COR-L47 (cell line): ENCODE data around the gene CDK4.
"Not testable (repeated sequence)": the region's sequence is repeated elsewhere in the genome, so short reads cannot be mapped to it uniquely, and the experiment has no call there.

Source experiments
- DNase-seq: peaks from one replicate; lab custom pipeline; 2025; lab: John Stamatoyannopoulos, UW

The CDK4 gene

DNA sequence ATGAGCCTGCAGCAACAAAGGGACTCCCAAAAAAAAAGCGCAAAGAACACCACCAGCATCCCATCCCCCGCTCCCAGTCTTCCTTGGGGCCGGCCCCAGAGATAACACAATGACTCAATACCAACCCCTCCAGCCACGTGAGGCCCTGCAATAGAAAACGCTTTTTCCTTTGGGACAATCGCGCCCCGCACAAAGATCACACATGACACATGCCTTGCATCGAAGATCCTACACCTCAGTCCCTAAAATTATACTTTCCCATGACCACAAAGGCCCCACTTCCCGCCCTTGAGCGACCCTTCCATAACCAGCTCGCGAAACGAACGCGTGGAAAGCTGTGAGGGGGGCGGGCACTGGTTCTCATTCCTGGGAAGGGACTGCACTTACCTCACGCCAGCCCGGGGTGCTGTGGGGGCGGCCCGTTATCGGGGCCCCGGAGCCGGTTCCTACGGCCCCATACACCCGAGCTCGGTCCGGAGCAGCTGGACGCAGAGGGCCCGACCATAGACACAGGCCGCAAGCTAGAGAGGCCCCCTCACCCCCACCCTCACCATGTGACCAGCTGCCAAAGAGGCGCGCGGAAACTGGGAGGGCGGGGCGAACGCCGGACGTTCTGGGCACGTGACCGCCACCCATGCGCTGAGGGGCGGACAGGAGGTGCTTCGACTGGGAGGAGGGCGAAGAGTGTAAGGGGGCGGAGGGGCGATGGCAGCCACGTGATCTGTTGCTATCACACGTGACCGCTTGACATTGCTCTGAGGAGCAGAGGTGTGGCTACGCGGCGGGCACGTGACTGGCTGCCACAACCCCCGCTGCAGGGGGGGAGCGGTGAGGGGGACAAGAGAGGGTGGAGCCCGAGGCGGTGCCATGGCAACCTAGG lies at the start of gene CDK4:
Gene CDK4, minus strand, starts transcription at position 523 of the 880 bp plus-strand sequence. CDS start 593 bp downstream, outside the sequence.
- peak; percentile 99 for DNase-seq

DNA sequence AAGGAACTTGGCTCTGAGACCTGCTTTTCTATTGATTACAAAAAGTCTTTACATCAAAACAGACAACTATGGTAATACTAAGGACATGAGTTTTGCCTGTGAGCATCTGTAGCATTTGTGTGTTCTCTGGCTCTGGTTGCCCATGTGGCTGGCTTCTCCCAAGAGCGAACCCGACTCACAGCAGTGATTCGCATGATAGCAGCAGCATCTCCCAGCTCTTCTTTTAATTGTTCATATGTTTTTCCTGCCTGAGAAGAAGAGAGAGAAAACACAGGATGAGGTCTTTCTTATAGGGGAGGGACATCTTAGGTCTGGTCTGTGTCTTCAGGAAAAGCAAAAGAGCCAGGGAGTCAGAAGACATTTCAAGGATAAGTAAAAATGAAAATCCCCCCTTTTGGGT lies 48.9 kb upstream of the CDK4 start:
- DNase-seq: no peak

- DNase-seq: no peak
Measured at GRCh38 chr12:57797933-57798332, 45.8 kb upstream of the CDK4 start.

DNA sequence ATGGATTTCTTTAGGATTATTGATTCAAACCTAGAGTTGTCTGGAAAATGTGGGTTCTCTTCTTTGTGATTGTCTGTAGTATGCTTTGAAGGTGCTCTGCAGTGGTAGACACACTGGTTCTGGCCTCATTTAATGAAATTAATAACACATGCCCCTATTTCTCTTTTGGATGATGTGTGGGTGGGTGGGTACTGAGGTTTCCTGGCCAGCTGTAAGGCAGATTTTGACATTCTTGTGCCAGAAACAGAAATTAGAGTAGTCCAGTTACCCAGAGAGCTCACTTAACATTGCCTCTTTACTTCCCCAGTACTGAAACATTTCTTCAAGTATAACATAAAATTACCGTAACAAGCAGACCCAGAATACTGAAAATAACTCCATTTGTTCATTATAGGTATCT lies 44.9 kb upstream of the CDK4 start:
- no peak for DNase-seq

GRCh38 chr12:57795354-57795753 lies 43.2 kb upstream of the CDK4 start:
- no peak for DNase-seq

DNA sequence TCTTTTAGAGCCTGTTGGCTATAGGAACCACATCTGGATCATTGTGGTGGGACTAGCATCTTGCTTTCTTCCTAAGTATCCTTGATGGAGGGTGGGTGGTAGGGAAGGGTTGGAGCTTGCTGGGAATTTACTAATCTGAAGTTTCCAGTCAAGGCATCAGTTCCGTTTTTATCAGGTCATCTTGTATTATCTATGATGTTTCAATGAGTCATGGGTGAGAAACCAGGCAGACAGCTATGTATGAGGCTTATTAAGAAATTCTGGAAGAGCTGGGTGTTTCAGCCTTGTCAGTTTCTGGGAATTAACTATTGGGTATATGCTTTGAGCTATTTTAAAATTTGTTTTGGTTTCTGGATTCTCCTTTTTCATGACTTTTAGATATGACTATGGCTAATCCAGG lies 41.8 kb upstream of the CDK4 start:
- DNase-seq: no peak

- DNase-seq: no peak
Measured at GRCh38 chr12:57783861-57784260, 31.8 kb upstream of the CDK4 start.

- no peak for DNase-seq
Measured at GRCh38 chr12:57783466-57783801, 31.3 kb upstream of the CDK4 start.

DNA sequence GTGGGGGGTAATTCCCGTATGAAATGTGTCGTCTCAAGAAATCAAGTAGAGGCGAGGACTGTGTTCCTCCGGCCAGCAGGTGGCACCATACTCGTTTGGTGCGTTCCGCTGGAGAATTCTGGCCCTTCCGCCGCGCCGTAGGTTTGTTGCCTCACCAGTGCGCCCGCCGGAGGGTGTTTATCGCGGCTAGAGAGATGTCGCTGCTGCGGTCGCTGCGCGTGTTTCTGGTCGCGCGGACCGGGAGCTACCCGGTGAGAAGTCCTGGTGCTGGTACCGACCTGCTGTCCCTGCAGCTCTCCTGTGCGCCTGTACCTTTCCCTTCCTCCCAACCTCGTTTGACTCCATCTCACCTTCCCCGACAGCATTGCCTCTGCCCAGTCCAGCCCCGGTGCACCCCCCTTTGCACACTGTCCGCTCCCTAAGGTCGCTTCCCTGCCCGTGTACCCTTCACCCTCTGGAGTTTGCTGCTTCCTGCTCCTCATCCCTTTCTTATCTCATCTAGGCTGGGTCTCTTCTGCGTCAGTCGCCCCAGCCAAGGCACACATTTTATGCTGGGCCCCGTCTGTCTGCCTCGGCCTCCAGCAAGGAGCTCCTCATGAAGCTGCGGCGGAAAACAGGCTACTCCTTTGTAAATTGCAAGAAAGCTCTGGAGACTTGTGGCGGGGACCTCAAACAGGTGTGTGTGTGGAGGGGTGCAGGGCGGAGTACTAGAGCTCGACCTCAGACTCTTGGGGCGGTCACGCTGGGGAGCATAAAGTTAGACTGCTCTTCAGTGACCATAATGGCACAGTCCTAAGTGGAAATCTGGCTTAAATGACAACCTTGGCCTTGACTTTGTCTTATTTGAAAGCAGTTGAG lies 30.7 kb upstream of the CDK4 start, which contains the start of gene TSFM:
Gene TSFM, plus strand, starts transcription at position 180 of the 858 bp plus-strand sequence. Its CDS starts 15 bp downstream, at position 195.
- DNase-seq: peak; percentile 96

DNA sequence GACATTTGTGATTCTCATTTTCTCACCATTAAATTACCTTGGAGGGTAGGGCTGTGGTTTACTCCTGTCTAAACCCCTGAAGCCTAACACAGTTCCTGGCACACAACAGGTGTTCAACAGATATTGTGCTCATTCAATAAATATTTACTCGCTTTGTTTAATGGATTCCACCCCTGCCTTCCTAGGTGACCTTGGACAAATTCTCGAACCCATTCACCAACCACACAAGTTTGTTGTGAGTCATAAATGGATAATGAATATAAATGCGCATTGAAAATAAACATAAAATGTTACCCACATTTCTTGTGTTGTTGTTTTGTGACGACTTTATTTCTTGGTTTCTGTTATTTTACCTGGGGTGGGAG lies 30.1 kb upstream of the CDK4 start:
- DNase-seq: no peak

- no peak for DNase-seq
Measured at GRCh38 chr12:57781801-57782200, 29.7 kb upstream of the CDK4 start.

DNA sequence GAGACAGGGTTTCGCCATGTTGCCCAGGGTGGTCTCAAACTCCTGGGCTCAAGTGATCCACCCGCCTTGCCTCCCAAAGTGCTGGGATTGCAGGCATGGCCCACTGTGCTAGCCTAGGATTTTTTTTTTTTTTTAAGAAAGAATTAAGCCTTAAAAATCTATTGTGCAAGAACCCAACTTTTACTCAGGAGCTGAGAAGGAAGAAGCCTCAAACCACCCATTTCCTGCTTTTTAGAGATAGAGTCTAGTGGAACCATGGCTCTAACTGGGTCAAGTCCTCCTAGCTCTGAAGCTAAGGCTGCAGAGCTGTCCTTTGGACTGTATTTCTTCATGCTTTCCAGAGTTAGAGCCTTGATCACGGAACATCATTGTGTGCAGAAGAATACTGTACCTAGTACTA lies 29.1 kb upstream of the CDK4 start:
- DNase-seq: no peak

DNA sequence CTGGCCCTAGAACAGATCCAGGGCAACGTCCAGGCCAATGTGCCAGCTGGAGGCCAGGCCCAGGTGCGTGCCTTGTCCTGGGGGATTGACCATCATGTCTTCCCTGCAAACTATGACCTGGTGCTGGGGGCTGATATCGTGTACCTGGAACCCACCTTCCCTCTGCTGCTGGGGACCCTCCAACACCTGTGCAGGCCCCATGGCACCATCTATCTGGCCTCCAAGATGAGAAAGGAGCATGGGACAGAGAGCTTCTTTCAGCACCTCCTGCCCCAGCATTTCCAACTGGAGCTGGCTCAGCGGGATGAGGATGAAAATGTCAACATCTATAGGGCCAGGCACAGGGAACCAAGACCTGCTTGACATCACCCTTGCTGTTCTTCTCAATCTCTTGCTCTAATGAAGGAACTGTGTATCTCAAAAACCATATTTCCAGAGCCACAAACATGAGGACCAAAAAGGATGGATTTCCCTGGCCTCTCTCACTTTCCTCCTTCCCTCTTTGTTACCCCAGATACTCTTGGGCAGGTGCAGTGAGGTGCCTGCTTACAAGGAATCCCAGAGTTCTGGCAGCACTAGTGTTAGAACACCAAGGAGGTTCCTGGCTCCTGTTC lies 28.3 kb upstream of the CDK4 start:
- no peak for DNase-seq

DNA sequence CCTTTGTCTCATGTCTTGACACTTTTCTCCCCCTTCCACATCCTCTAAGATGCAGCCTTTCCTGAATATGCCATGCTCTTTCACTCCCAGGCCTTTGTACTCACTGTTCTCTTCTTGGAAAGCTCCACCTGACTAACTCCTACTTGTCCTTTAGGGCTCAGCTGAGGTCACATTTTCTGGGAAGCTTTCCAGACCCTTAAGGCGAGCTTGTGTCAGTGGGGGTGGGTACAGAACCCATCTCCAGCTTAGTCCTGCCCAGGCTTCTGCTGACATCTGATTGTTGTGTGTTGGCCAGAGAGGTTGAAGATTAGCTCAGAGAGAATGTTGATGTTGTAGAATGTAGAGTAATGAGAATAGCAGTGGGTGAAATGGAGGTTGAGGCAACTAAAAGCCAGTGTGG lies 27.6 kb upstream of the CDK4 start:
- no peak for DNase-seq

DNA sequence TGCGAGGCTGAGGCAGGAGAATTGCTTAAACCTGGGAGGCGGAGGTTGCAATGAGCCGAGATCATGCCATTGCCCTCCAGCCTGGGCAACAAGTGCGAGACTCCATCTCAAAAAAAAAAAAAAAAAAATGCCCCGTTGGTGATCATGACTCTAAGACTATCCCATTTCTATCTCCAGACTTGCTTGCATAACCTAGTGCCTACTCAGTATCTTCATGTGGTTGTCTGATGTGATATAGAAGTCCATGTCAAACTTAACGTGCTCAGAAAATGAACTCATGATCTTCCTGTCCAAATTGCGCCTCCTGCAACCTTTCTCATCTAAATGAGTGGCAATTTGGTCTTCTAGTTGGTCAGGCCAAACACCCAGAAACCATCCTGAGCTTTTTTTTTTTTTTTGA lies 25.8 kb upstream of the CDK4 start:
- DNase-seq: no peak

GRCh38 chr12:57777367-57777766 lies 25.3 kb upstream of the CDK4 start:
- DNase-seq: no peak

- no peak for DNase-seq
Measured at GRCh38 chr12:57776247-57776587, 24.1 kb upstream of the CDK4 start.

GRCh38 chr12:57775563-57776246 lies 23.6 kb upstream of the CDK4 start:
- no peak for DNase-seq

GRCh38 chr12:57775044-57775443 lies 22.9 kb upstream of the CDK4 start:
- no peak for DNase-seq

GRCh38 chr12:57774634-57775033 lies 22.5 kb upstream of the CDK4 start:
- DNase-seq: not testable (repeated sequence)

- no peak for DNase-seq
Measured at GRCh38 chr12:57772429-57773322, 20.6 kb upstream of the CDK4 start, which contains the start of gene EEF1AKMT3. EEF1AKMT3 (plus strand) TSS chr12:57772614; CDS start chr12:57772725, 111 bp downstream.
